ENCODE results near the gene FIP1L1.

GRCh38 chr4:53500546-53500945, 123.1 kb downstream of the FIP1L1 start:
- TF ChIP-seq CTCF (IDR thresholded peaks at IDR 0.05): no peak
- TF ChIP-seq POLR2A (IDR thresholded peaks at IDR 0.05): no peak

Data from ovary (tissue), 3 donors.